ENCODE results near the gene FCGR1A.
"Not testable (repeated sequence)": the region's sequence is repeated elsewhere in the genome, so short reads cannot be mapped to it uniquely, and the experiment has no call there.

Gene FCGR1A

GRCh38 chr1:149778313-149778712 is 4.2 kb upstream of the FCGR1A start:
- DNase-seq, result not testable (repeated sequence)

DNA sequence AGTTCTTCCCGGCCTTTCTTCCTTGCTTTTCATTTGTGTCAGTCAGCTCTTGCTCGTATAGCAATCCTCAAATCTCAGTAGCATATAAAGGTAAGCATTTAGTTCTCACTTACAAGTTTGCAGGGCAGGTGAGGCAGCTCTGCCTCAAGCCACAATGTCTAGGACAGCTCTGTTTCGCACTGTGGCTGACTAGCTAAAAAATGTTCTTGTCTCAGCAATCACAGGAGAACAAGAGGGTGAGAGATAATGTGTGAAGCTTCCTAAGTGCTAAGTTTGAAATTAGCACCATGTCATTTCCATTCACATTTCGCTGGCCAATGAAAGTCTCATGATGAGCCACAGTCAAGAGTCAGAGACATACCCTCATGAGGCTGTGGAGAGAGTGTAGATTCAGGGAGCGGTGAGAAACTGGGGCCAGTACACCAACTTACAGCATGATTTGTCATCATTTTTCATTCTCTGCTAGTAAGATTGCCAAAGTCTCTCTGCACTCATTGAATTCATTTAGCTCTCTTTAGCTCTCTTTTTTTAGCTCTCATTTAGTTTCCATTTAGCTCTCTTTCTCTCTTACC is 995 bp upstream of the FCGR1A start:
- not testable (repeated sequence) for DNase-seq

DNA sequence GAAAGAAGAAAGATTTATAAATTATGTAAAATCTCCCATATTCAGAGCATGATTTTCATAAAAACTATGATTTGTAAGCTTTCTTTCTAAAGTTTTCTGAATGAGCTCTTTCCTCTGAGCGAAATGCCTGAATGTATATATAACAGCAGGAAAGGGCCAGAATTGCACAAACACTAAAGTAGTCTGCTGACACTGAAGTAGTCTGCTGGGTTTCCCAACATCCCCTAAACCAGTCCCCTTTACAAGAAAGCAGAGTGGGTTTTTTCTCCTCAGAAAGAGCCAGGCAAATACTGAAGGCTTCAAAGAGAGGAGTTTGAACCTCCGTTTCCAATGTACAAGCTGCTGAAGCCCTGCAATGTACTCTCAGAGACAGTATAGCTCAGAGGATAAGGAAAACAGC is 795 bp downstream of the FCGR1A start:
- not testable (repeated sequence) for DNase-seq

- not testable (repeated sequence) for DNase-seq
These were observed 1.4 kb downstream of the FCGR1A start for GRCh38 chr1:149783868-149784267.

- DNase-seq, result not testable (repeated sequence)
These were observed 5.4 kb downstream of the FCGR1A start for GRCh38 chr1:149787688-149788451.

DNA sequence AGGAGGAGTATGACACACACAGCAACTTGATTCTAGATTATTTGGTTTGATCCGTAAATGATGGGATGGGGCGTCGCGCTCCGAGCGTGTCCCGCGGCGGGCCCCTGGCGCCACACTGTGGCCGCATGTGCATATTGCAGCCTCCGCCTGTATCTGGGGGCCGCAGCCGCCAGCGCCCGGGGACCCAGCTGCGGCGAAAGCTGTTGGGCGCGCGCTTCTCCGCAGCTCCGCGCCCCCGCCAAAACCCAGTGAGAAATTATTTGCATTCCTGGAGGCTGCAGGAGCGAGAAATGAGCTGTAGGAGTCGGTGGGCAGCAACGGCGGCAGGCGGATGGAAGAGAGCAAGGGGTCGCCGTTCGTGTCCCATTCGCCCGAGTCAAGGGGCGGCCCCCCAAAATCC is 10.0 kb downstream of the FCGR1A start:
- peak; percentile 71 for DNase-seq

DNA sequence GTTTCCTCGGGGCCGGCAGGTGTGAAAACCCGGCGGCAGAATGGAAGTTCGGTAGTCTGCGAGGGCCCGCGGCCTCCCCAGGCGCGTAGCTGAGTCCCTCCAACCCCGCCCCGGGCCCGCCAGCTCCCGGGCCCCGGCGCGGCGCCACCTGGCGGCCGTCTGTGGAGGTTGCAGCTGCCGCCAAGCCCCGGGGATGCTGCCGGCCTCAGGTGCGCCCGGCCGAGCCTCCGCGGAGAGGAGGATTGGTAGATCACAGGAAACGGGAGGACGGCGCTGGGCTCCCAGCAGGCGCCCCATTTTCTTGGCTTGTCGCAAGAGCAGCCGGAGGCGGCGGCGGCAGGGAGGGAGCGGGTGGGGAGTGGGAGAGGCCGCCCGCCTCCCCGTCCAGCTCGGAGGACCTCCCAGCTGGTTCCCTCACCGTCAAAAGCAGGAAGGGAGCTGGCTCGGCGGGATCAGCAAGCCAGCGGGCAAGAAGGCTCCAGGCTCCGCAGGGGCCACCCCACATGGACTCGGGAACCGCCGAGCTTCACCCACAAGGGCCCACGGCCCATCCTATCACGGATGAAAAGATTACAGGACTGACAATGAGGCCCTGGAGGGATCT is 10.5 kb downstream of the FCGR1A start:
- DNase-seq, result peak; percentile 79

GRCh38 chr1:149793885-149794284 is 11.4 kb downstream of the FCGR1A start:
- not testable (repeated sequence) for DNase-seq

GRCh38 chr1:149801628-149802027 is 19.1 kb downstream of the FCGR1A start:
- DNase-seq, result not testable (repeated sequence)

DNA sequence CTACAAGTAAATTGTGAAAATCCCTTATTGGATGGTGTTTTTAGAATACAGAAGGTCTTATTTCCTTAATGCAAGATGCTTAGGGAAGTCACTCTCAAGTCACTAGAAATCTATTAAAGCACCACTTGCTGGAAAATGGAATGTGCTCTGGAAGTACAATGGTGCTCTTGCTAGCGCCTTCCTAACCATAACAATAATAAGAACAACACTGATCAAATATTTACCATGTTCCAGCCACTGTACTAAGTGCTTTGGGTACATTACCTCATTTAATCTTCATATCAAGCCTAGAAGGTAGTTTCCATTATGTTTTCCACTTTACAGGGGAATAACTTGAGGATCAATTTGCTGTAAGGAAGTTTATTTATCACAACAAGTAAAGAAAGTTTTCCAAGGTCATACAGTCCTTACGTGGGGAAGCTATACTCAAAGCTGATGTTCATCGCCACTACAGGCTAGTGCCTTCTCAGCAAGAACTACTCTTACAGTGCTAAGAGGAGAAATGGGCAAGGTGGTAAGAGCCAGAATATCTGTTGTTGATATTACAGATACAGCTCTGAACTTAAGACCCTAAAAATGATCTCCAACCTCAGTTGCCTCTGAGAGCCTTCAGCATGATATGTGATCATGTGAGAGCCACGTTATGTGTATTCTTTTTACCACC is 22.1 kb downstream of the FCGR1A start:
- DNase-seq, result not testable (repeated sequence)

- peak; percentile 15 for DNase-seq
These were observed 28.4 kb downstream of the FCGR1A start for GRCh38 chr1:149810697-149811405.

- DNase-seq, result peak; percentile 28
These were observed 29.0 kb downstream of the FCGR1A start for GRCh38 chr1:149811514-149811889.

- DNase-seq, result peak; percentile 93
These were observed 29.7 kb downstream of the FCGR1A start for GRCh38 chr1:149811890-149812829.

GRCh38 chr1:149812893-149813801 is 30.7 kb downstream of the FCGR1A start:
- DNase-seq, result peak; percentile 73

- not testable (repeated sequence) for DNase-seq
These were observed 37.9 kb downstream of the FCGR1A start for GRCh38 chr1:149820387-149820786.

GRCh38 chr1:149826555-149826954 is 44.1 kb downstream of the FCGR1A start:
- not testable (repeated sequence) for DNase-seq

DNA sequence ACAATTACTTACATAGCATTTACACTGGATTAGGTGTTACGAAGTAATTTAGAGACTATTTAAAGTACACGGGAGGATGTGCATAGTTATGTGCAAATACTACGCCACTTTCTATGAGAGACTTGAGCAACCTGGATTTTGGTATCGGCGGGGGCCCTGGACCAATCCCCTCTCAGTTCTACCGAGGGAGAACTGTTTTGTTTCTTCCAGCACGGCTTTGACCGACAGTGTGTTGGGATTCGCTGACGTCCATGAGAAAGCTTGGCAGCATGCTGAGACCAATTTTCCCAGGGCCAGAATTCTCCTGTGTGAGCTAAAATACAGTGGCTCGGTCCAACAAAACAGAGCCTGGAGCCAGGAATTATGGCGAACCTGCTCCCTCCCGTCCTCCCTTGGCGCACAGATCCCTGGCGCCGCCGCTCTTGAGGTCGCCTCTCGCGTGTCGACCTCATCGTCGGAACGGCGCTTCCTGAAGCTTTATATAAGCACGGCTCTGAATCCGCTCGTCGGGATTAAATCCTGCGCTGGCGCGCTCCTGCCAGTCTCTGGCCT is 49.3 kb downstream of the FCGR1A start:
- DNase-seq, result not testable (repeated sequence)

GRCh38 chr1:149832316-149833126 is 50.0 kb downstream of the FCGR1A start:
- not testable (repeated sequence) for DNase-seq

DNA sequence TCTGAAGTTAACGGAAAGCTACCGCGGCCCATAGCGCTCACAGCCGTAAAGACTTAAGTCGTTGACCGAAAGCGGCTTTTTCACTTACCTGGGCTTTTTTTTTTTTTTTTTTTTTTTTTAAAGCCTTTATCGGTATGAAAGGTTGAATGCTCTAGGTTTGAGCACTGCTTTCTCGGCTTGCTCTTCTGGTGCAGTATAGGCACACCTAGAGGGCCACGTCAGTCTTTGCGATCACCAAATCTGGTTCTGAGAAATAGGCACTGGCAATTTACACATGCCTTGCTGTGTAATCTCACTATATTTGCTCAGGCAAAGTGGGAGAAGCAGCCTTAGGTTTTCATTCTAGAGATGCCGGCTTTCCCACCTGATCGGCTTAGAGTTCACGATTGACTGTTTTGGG is 50.6 kb downstream of the FCGR1A start:
- not testable (repeated sequence) for DNase-seq

All from femur (tissue), 1 donor.